Measurements from ENCODE around the gene CPEB4. TPM values are rescaled to one million over a fixed set of nuclear protein-coding genes. Genes with fewer than 3 reads are reported as not detected.
A peak's percentile ranks its signal among the peaks of the same experiment; 100 is the strongest.

Gene CPEB4
- total and polyA plus RNA-seq, 9 of the 15 experiments (the other 6 are each of a cell fraction or from before 2014, with no cell fraction given) = 7.4 to 21.3 (median 12.4) TPM

- TF ChIP-seq E2F8 (IDR thresholded peaks at IDR 0.05; ENCODE audit: low read depth, partially characterized antibody) = peak; percentile 66
- no peak for TF ChIP-seq RBM15 (IDR thresholded peaks at IDR 0.05; ENCODE audit: insufficient read depth, low read length)
- TF ChIP-seq ZNF740 (CRISPR knock-in tag; IDR thresholded peaks at IDR 0.05) = no peak
- no peak for TF ChIP-seq ZNF740 (tag; IDR thresholded peaks at IDR 0.05)
- TF ChIP-seq THRB (CRISPR knock-in tag; conservative IDR thresholded peaks at IDR 0.05) = no peak
- TF ChIP-seq ZC3H8 (IDR thresholded peaks at IDR 0.05) = no peak
- TF ChIP-seq YY1 (IDR thresholded peaks at IDR 0.05; ENCODE audit: borderline replicate concordance in 1 of 3, control insufficient read depth in 1 of 3, extremely low read depth in 1 of 3, insufficient read depth in 3 of 3, insufficient read length in 1 of 3, insufficient replicate concordance in 2 of 3, low read depth in 1 of 3, low read length in 2 of 3) = no peak
- TF ChIP-seq PHB (CRISPR knock-in tag; IDR thresholded peaks at IDR 0.05) = no peak
- TF ChIP-seq PKNOX1 (IDR thresholded peaks at IDR 0.05) = peak; percentile 97
- TF ChIP-seq ZSCAN29 (IDR thresholded peaks at IDR 0.05) = no peak
- peak; percentile 66; the same call in 1 of the 2 replicates for TF ChIP-seq TFAP4 (CRISPR knock-in tag; IDR thresholded peaks at IDR 0.05; ENCODE audit: borderline replicate concordance)
- TF ChIP-seq MAFF (IDR thresholded peaks at IDR 0.05; ENCODE audit: low read length) = no peak; the same call in 1 of the 2 replicates
- peak; percentile 96 for TF ChIP-seq DMBX1 (CRISPR knock-in tag; IDR thresholded peaks at IDR 0.05; ENCODE audit: borderline replicate concordance)
- TF ChIP-seq CCAR2 (IDR thresholded peaks at IDR 0.05; ENCODE audit: low read depth, low read length) = no peak
- TF ChIP-seq ZNF324 (CRISPR knock-in tag; IDR thresholded peaks at IDR 0.05) = no peak
- TF ChIP-seq RBFOX2 (IDR thresholded peaks at IDR 0.05; ENCODE audit: low read depth, low read length) = no peak
- no peak for TF ChIP-seq POLR2A (conservative IDR thresholded peaks at IDR 0.05)
- TF ChIP-seq TBL1XR1 (IDR thresholded peaks at IDR 0.05; ENCODE audit: low read length in 2 of 2) = peak; percentile 90 to 99; a peak in 3 of 4 replicates
- no peak for TF ChIP-seq FIP1L1 (IDR thresholded peaks at IDR 0.05; ENCODE audit: low read depth, low read length, poor library complexity, severe bottlenecking)
- no peak for TF ChIP-seq BDP1 (IDR thresholded peaks at IDR 0.05; ENCODE audit: insufficient read depth, insufficient read length)
- TF ChIP-seq KLF1 (tag; IDR thresholded peaks at IDR 0.05) = no peak
Measured at GRCh38 chr5:173839117-173839713, 48.9 kb upstream of the CPEB4 start (continued).
